Fibroblast of skin of left biceps (primary cell): ENCODE measurements around the gene MESP2.

Source experiments
- DNase-seq, 2 experiments: peaks; one replicate each; pipeline ENCODE4 v3.0.0-alpha.2; 2013; ENCODE audit warnings: low read depth in 2 of 2

MESP2 gene

DNA sequence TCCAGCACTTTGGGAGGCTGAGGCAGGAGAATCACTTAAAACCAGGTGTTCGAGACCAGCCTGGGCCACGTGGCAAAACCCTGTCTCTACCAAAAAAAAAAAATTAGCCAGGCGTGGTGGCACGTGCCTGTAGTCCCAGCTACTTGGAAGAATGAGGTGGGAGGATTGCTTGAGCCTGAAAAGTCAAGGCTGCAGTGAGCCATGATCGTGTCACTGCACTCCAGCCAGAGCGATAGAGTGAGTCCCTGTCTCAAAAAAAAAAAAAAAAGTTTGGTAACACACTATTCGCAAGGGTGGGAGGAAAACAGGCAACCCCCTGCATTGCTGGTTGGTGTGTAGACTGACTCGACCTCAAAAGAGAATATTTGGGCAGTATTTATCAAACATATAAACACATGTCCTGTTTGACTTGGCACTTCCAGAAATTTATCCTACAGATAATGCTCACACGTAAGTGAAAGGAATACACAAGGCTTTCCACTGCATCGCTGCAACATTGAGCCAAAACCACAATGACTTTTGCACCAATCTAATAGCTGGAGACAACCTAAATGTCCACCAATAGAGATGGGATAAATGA is 41.7 kb downstream of the MESP2 start:
- DNase-seq, result no peak

DNA sequence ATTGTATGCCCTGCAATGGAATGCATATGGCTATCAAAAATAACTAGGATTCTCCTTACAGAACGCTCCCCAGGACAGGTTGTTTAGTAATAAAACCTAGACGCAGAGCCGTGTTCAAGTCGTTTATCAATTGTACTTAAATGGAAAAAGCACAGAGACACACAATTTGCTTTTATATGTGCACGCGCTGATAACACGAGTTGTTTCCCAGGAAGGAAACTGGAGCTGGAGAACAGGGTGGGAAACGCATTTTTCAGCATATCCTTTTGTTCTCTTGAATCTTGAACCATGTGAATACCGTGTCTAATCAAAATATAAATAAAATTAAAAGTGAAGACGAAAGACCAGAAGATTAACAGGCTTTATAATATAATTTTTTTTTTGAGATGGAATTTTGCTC is 42.2 kb downstream of the MESP2 start:
- DNase-seq, result no peak

DNA sequence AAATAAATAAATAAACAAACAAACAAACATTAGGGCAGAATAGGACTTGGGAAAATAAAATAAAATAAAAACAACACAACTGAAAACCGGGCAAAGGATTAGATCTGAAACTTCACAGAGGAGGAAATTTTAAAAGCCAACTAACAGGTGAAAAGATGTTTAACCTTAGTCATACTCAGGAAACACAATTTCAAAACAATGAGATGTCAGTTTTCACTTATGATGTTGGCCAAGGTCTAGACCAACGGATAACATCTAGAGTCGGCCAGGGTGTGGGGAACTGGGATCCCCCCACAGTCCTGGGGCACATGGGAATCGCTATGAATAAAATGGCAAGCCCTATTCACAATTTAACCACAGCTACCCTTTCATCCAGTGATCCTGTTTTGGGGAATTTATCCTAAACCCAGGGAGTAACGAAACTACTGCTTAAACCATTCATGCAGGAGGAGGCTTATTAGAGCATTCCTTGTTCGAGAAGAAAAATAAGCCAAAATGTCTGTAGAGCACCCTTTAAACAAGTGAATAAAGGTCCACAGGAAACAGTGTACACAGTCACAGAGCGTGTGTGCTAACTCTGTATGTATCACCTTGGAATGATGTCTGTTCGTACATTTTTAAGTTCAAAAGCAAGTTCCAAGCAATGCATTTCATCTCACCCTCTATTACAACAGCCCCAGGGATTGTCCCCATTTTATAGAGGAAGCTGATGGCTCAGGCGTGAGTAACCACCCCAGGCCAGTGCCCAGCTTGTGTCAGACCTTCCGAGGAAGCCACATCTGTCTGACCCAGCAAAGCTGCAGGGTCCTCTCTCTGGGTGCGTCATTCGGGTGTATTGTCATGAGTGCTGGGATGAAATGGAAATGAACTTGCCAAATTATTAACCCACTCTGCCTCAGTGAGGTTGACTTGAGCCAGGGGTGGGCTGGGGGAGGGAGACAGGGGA is 44.8 kb downstream of the MESP2 start:
- DNase-seq, result no peak

DNA sequence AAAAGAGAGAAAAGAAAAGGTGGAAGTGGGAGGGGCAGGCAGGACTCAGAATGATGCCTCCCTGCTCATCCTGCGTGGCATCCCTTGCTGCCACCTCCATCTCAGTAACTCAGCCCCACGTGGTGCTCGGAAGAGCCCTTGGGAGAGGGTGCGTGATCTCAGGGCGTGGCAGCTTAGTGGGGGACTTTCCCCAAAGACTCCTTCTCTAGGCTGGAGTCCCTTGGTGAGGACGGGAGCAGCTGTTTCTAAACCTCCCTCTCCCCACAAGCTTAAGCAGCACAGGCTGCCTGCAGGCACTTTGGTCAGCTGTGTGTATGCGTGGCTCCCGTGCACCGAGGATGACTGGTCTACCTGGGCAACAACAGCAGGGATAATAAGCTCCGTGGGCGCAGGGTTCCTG is 45.9 kb downstream of the MESP2 start:
- no peak for DNase-seq

DNA sequence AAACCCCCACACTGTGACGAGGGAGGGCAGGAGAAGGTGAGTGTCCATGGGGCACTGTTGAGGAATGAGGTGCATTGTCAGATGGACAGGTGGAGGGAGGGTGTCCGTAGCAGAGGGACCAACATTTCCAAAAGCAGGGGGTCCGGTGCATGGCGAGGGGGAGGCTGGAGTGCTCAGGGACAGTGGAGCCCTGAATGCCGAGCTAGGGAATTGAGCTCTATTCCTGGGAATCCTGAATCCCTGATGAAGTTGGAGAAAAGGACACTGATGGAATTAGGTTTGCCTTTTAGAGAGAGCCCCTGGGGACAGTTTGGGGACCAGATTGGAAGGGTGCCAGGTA is 46.4 kb downstream of the MESP2 start:
- DNase-seq, result no peak

DNA sequence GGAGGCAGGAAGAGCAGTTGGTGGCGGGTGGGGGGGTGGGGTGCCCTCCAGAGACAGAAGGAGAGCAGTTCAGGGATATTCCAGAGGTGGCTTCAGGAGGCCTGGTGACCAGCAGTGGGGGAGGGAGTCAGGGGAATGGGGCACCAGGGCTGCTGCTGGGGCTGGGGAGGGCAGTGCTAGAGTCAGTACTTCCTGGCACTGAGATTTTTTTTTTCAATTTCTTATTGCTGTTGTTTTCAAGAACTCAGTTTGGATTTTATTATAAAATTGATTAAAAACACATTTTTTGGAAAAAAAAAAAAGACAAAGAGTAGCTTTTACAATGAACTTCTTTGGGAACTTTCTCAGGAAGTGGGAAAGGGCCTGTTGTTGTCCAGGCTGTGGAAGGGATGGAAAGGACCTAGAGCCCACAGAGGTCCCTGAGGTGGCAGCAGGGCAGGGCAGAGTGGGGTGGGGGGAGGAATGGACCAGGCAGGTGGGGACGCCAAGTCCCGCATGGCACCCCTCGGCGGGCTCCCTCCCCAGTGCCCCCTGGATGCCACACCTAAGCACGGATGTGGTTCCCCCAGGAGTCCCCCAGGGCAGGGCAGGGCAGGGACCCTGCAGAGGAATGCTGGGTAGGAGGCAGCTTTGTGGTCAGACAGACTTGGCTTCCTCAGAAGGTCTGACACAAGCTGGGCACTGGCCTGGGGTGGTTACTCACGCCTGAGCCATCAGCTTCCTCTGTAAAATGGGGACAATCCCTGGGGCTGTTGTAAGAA is 47.0 kb downstream of the MESP2 start:
- DNase-seq, result no peak

DNA sequence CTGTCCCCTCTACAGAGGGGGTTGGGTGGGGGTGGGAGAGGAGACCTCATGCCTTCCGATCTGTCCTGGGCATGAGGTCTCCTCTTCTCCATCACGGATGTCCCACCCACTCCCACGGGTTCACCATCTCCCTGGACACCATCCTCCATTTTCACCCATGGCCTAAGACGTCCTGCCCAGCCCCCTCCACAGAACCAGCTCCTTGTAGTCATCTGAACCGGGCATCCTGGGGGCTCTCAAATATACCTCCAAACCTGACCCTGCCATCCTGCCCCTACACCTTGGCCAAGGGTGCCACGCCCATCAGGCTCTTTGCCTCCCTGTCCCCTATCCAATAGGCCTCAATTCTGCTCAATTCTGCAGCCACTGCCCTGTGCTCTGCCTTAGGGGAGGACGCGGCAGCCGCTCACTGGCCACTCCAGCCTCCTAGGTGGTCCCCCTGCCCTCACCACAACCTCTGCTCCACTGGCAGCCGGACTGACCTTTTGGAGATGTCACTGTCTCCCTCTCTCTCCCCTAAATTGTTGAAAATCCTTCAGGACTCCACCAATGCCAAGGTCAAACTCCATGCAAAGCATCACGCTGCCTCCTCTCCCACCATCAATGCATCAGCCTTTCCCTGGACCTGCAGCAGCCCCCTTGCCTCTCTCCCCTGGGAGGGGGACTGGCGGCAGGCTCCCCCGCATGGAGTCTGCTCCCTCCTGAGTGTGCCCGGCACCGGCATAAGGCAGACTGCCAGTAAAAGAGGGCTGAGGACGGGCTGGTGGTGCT is 47.9 kb downstream of the MESP2 start:
- DNase-seq, result no peak

DNA sequence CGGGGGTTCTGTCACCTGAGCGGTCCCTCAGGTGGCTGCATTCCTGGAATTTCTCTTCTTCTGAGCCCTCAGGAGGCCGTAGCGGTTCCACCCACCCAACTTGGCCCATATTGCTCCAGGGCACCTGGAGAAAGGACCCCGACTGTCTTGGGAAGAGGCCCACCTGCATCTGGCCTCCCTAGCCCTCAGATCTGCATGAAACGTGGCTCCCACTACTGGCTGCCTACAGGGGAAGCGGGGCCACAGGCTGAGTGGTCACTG is 48.4 kb downstream of the MESP2 start:
- no peak for DNase-seq

DNA sequence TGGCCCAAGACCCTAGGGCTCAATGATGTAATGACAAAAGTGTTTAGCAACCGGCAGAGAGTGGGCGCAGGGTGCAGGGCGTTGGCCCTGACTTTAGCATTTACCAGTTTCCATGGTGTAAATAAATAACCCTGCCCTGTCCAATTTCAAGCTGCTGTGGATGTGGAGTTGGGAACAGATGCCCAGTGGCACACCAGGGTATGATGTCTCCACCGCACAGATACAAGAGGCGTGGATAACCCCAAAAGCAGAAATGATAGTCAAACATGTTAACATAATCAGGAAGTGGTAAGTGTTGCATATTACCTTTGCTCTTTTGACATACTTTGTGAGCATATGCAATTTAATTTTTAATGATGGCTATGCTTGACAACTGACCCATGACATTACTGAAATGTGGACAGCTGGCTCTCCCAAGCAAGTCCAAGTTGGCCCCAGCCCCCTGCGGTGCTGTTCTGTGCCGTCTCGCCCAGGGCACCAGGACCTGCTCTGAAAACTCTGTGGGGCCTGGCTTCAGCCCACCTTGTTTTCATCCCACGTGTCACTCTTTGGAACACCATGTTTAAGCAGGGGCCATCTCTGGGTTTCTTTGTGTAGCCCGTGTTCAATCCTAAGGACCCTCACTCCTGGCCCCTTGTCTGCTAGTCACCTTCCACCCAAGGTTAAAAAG is 49.3 kb downstream of the MESP2 start:
- DNase-seq, result no peak

DNA sequence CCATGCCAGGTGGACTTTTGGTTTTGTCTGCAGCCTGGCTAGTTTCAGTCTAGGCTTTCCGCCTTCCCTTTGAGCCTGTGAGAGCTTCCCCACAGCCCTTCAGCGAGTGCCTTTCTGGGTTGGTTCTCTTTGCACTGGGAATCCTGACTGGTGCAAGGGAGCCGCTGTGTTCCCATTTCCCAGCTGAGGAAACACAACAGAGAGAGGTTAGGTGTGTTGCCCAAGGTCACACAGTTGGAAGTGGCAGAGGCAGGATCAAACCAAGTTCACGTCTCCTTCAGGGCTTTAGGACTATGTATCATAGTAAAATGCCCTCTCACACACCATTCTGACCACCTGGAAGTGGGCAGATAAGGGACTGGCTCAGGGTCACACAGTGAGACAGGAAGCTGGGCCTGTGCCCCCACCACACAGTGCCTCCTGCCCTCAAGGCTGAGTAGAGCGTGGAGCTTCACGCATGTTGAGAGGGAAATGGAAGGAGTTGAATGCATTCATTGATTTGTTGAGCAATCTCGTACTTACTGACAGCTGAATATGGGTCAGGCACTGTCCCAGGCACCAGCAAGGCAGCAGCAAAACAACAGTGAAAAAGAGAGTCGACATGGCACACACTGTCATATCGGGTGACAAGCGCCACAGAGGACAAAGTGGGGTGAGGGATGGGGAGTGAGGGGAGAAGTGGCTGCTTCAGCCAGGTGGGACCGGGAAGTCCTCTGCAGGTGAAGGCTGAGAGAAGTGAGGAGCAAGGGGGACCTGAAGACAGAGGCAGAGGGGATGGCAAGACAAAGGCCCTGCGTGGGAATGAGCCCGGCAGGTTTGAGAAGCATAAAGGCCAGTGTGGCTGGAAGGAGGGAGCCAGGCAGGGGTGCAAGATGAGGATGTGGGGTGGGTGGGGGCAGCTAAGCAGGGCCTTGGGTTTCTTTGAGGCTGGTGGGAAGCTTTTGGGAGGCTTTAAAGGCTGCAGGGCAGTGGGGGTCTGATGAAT is 50.8 kb downstream of the MESP2 start:
- no peak for DNase-seq

DNA sequence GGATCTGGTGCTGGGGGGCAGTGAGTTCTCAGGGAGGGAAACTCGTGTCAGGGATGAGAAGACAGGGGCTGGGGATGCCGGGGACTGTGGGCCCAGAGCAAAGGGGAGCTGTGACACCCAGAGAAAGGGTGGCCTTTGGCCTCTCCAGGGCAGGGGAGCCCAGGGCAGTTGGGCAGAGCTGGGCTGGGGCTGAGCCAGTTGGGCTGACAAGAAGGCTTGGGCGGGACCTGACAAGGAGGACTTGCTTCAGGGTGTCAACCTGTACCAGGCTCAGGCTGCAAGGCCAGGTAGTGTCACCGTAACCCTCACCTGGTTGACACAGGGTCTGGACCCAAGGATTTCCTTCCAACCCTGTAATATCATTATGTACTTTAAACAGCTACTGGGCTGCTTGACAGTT is 51.7 kb downstream of the MESP2 start:
- DNase-seq, result no peak
